ENCODE measurements around the gene ERF. TPM values are rescaled to one million over a fixed set of nuclear protein-coding genes. Genes with fewer than 3 reads are reported as not detected.

Gene ERF
- total and polyA plus RNA-seq, 2 of the 8 experiments (the other 6 are each of a cell fraction or from before 2014, with no cell fraction given): 43.7 to 62.7 TPM

GRCh38 chr19:42274065-42274682 is 19.2 kb upstream of the ERF start (continued):
- TF ChIP-seq JUND (IDR thresholded peaks at IDR 0.05; ENCODE audit: low read length) (no peak), SRF (IDR thresholded peaks at IDR 0.05; ENCODE audit: low read depth, low read length) (no peak), HDAC2 (IDR thresholded peaks at IDR 0.05; ENCODE audit: borderline replicate concordance in 1 of 2, low read depth in 2 of 2, low read length in 2 of 2) (no peak)
